NCI-H1436 (cell line): ENCODE data around the gene ALG8.
"Not testable (repeated sequence)": the region's sequence is repeated elsewhere in the genome, so short reads cannot be mapped to it uniquely, and the experiment has no call there.

Source experiments
- DNase-seq: peaks from one replicate; lab custom pipeline; 2025; lab: John Stamatoyannopoulos, UW

Gene ALG8

GRCh38 chr11:78071717-78072116, 67.7 kb downstream of the ALG8 start:
- DNase-seq, result no peak

- no peak for DNase-seq
Measured at GRCh38 chr11:78070621-78071020, 68.8 kb downstream of the ALG8 start.

DNA sequence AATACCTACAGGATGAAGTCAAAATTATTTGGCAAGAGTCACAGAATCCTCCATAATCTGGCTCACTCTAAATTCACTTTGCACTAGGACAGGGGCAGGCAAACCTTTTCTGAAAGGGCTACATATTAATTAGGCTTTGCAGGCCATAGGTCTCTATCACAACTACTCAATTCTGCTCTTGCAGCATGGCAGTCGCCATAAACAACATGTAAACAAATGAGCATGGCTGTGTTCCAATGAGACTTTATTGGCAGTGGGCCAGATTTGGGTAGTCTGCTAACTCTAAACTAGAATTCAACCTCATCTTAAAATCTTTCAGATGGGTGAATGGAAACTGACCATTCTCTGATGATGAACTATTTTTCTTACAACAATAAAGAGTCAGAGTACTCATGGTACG, 70.0 kb downstream of the ALG8 start:
- DNase-seq, result no peak

DNA sequence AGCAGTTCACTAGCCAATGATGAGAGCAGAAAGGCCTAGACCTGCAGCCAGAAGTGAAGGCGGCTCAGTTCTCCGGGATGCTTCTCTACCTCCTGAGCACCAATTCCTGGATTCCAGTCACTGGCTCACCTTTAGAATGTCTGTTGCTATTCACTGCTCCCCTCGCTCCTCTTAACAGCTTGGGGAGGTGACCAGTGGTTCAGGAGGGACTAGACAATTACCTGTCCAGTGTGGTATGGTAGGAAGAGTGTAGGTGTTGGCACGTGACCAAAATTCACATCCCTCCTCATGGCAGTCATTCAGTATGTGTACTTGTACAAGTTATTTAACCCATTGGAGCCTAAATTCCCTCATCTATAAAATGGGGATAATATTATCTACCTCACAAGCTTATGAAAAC, 71.7 kb downstream of the ALG8 start:
- no peak for DNase-seq

DNA sequence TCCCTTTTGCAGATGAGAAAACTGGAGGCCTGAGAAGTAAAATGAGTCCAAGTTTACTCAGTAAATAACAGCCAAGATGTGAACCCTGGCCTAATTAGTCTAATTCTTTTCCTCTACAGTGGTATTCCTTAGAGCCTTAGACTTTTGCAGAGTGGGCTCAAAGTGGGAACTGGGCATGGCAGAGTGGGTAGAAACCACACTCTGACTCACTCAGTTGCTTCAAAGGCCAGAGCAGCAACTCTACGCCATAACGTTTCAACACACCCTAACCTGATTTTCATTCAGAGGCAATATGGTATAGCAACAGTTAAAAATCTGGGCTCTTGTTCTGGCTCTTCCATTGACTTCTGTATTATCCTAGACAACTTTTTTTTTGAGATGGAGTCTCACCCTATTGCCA, 73.0 kb downstream of the ALG8 start:
- no peak for DNase-seq

DNA sequence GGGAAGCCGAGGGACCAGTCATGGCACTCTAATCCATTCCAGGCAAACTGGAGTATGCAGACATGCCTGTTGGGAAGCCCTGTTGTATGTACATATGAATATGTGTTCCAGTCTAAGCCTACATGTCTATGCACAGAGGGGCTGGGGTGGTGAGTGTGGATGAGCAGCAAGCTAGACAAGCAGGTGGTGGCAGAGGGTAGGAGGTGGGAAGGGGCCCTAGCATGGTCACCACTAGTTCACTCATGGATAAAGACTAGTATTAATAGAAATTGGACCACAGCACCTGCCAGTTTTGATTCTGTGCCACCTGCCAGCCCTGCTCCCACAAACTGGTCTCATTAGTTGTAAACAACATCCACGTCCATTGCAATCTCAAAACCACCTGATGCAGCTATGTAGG, 74.2 kb downstream of the ALG8 start:
- no peak for DNase-seq

DNA sequence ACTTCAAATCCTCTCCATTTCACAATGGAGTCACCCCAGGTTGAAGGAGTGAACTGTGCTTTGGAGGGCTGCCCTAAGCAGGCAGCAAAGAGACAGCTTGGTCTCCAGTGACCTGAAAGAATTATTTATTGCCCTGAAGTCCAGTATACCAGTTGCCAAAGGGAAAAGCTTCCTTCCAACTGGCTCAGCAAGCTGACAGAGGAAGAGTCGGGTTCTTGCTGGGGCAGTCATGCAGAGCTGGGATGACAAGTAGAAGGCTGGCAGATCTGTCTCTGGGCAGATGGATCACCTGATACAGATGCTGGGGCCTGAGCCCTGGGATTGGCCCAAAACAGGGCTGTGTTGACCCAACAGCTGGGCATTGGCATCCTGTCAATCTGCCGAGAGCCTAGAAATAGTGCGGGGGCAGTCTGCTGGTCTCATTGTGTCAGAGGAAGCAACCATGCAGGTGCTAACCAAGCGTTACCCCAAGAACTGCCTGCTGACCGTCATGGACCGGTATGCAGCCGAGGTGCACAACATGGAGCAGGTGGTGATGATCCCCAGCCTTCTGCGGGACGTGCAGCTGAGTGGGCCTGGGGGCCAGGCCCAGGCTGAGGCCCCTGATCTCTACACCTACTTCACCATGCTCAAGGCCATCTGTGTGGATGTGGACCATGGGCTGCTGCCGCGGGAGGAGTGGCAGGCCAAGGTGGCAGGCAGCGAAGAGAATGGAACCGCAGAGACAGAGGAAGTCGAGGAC, 75.8 kb downstream of the ALG8 start, which contains the start of gene THRSP:
THRSP (plus strand) TSS at position 422 of the 742 bp plus-strand sequence; CDS start at position 443, 21 bp downstream.
- DNase-seq, result no peak

DNA sequence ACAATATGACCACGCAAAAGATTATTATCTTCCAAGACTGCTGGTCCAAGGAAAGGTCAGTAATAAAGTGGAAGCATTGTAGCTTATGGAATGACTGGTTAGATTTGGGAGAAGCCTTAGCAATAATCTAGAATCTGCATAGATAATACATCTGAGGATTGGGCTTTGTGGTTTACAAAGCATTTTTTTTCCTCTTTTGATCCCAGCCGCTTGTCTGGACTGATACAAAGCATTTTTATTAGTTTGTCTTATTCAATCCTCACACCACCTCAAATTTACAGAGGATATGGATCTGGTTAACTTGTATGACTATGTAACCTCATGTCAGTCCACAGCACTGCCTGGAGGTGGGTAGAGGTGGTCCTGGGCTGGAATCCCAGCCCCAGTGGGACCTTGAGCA, 76.8 kb downstream of the ALG8 start:
- DNase-seq, result no peak

DNA sequence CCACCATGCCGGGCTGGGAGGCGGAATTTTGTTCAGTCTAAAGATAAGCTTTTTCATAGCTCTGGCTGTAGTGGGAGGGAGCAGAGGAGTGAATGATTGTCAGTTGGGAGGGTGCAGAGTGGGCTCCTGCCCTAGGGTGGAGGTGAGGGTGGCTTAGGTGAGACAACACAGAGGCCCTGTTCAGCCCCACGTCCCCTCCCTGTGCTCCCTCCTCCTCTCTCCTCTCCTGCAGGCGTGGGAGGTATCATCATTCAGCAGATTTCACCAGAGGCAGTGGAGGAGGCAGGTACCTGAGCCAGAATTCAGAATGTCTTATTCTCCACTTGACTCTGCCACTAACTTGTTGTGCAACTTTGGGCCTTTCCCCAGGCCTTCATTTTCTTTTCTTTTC, 77.5 kb downstream of the ALG8 start:
- no peak for DNase-seq

GRCh38 chr11:78061088-78061920, 78.1 kb downstream of the ALG8 start:
- DNase-seq, result no peak

DNA sequence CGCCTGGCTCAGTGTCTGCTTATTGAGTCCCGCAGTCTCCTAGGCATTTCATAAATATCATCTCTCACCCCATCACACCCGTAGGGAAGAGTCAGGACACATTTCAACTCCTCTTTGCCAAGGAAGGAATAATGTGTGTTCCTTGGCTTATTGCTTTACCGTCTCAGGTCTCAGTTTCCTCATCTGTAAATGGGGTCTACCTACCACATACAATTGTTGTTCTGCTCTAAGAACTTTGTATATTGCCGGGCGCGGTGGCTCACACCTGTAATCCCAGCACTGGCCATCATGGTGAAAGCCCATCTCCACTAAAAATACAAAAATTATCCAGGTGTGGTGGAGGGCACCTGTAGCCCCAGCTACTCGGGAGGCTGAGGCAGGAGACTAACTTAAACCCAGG, 78.9 kb downstream of the ALG8 start:
- DNase-seq, result no peak

DNA sequence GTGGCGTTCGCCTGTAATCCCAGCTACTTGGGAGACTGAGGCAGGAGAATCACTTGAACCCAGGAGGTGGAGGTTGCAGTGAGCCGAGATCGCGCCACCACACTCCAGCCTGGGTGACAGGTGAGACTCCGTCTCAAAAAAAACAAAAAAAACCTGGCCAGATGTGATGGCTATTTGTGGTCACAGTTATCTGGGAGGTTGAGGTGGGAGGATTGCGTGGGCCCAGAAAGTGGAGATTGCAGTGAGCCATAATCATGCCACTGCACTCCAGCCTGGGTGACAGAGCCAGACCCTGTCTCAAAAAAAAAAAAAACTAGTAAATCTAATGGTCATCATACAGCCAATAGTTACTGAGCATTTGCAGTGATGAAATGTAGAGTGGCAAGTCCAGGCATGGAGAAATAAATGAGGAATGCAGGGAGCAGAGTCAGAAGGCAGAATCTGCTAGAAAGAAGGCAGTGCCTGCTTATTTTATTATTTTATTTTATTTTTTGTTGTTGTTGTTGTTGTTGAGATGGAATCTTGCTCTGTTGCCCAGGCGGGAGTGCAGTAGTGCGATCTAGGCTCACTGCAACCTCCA, 79.6 kb downstream of the ALG8 start:
- not testable (repeated sequence) for DNase-seq

- DNase-seq, result no peak
Measured at GRCh38 chr11:78057462-78058055, 81.9 kb downstream of the ALG8 start.

- no peak for DNase-seq
Measured at GRCh38 chr11:78056093-78056492, 83.3 kb downstream of the ALG8 start.

GRCh38 chr11:78054971-78055370, 84.5 kb downstream of the ALG8 start:
- no peak for DNase-seq

GRCh38 chr11:78050964-78051831, 88.2 kb downstream of the ALG8 start:
- no peak for DNase-seq
